Ascending aorta (tissue), 2 donors: ENCODE results near the gene MUC21. TPM values are rescaled to one million over a fixed set of nuclear protein-coding genes. Genes with fewer than 3 reads are reported as not detected.
A peak's percentile ranks its signal among the peaks of the same experiment; 100 is the strongest.
"Not testable (repeated sequence)": the region's sequence is repeated elsewhere in the genome, so short reads cannot be mapped to it uniquely, and the experiment has no call there.

Experiments used
- DNase-seq, 2 donors: peaks; one replicate each; pipeline ENCODE4 v3.0.0-alpha.2; 2019; ENCODE audit warnings: low spot score in 2 of 2
- H3K27ac ChIP-seq, 2 donors: fragments of 200-600 bp; sonication (generic); one replicate each; pipeline ENCODE4 v1.5.1; 2016 to 2017; ENCODE audit warnings: mild to moderate bottlenecking in 1 of 2
- H3K27me3 ChIP-seq: fragments of 200-600 bp; sonication (generic); one replicate; pipeline ENCODE4 v1.5.1; 2017
- H3K36me3 ChIP-seq, 2 donors: fragments of 200-600 bp; sonication (generic); one replicate each; pipeline ENCODE4 v1.5.1; 2016
- H3K4me1 ChIP-seq, 2 donors: fragments of 200-600 bp; sonication (generic); one replicate each; pipeline ENCODE4 v1.5.1; 2016 to 2017; ENCODE audit warnings: mild to moderate bottlenecking in 1 of 2
- H3K4me3 ChIP-seq, 2 donors: fragments of 200-600 bp; sonication (generic); one replicate each; pipeline ENCODE4 v1.5.1; 2016 to 2017; ENCODE audit warnings: mild to moderate bottlenecking in 1 of 2
- H3K9me3 ChIP-seq, 2 donors: fragments of 200-600 bp; sonication (generic); one replicate each; pipeline ENCODE4 v1.5.1; 2016
- intact Hi-C: fragments of 100-400 bp; cut with DNase I; formaldehyde crosslinking; loops from one replicate; pipeline ENCODE4 v1.15.1; 2023
- total RNA-seq: library from RNA; depleted of rRNA; stranded (reverse); fragments of >200 nt; gene quantifications from one replicate; pipeline ENCODE4 v1.1.0, GENCODE V29; 2016
- TF ChIP-seq, protein P1 (sequence below), 3 experiments: fragments of 200-600 bp in 2 of 3; fragments of 450-650 bp in 1 of 3; sonication (generic) in 2 of 3; IDR thresholded peaks; one replicate each; pipeline ENCODE4 v1.5.1; 2016 to 2019; ENCODE audit warnings: antibody characterized with exemption in 3 of 3, mild to moderate bottlenecking in 1 of 3, moderate library complexity in 1 of 3

MUC21 gene
- total RNA-seq, 1 donor from 2014 or later: not detected

DNA sequence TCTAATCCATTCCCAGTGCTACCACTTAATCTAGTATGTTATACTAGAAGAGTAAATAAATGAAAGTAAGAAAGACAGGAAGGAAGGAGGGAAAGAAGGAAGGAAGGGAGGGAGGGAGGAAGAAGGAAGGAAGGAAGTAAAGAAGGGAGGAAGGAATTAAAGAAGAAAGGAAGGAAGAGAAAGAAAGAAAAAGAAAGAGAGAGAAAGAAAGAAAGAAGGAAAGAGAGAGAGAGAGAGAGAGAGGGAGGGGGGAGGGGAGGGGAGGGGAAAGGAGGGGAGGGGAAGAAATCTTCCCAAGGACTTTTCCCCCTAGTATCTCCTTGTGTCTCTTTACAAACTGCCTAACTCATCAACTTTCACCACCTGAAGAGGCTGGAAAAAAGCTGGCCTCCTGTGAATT is 20.8 kb upstream of the MUC21 start:
- no peaks in the 10 kb centered on the region for H3K27me3 ChIP-seq
- H3K4me3 ChIP-seq: no peak overlapping the region
- TF ChIP-seq, protein P1, sequence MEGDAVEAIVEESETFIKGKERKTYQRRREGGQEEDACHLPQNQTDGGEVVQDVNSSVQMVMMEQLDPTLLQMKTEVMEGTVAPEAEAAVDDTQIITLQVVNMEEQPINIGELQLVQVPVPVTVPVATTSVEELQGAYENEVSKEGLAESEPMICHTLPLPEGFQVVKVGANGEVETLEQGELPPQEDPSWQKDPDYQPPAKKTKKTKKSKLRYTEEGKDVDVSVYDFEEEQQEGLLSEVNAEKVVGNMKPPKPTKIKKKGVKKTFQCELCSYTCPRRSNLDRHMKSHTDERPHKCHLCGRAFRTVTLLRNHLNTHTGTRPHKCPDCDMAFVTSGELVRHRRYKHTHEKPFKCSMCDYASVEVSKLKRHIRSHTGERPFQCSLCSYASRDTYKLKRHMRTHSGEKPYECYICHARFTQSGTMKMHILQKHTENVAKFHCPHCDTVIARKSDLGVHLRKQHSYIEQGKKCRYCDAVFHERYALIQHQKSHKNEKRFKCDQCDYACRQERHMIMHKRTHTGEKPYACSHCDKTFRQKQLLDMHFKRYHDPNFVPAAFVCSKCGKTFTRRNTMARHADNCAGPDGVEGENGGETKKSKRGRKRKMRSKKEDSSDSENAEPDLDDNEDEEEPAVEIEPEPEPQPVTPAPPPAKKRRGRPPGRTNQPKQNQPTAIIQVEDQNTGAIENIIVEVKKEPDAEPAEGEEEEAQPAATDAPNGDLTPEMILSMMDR (IDR thresholded peaks at IDR 0.05): no peak
- no peaks in the 10 kb centered on the region for H3K4me1 ChIP-seq
- no peaks in the 10 kb centered on the region for H3K36me3 ChIP-seq
- DNase-seq: no peak
- intact Hi-C loops: no loop called here
- no peak overlapping the region for H3K27ac ChIP-seq
- no peaks in the 10 kb centered on the region for H3K9me3 ChIP-seq

DNA sequence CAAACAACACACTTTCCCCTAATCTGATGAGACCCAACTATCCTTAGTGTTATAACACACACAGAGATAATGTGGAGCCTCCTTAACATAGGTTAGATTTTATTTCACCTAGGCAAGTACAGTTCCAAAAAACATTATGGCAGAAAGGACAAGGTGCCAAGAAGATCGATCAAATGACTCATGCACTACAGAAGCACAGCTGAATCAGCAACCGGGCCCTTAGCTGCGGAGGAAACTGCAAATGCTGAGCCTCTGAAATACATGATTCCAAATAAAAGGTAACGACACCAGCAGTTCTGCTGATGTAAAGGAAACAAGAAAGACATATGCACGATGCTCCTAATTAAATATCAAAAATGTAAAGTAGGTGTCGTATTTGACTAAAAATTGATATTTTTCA is 19.9 kb upstream of the MUC21 start:
- H3K9me3 ChIP-seq: no peaks in the 10 kb centered on the region
- no peak for DNase-seq
- no peaks in the 10 kb centered on the region for H3K27me3 ChIP-seq
- no peak overlapping the region for H3K27ac ChIP-seq
- H3K36me3 ChIP-seq: no peaks in the 10 kb centered on the region
- intact Hi-C loops: no loop called here
- TF ChIP-seq, protein P1 (IDR thresholded peaks at IDR 0.05): no peak
- no peaks in the 10 kb centered on the region for H3K4me1 ChIP-seq
- H3K4me3 ChIP-seq: no peak overlapping the region

DNA sequence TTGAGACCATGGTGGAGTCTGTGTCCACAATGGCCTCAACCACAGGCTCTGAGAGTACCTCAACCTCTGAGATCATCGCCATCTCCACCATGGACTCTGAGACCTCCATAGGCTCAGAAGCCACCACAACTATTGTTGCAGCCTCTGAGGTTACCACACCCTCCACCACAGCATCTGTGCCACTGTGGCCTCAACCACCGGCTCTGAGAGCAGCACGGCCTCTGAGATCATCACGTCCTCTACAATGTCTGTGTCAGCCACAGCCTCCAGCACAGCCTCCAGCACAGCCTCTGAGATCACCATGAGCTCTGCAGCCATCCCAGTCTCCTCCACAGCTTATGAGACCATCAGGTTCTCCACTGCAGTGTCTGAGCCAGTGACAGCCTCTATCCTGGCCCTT is 19.4 kb upstream of the MUC21 start:
- Histone ChIP-seq H3K9me3 (no peaks in the 10 kb centered on the region), H3K27me3 (no peaks in the 10 kb centered on the region), H3K4me3 (no peak overlapping the region), H3K27ac (no peak overlapping the region), H3K4me1 (no peaks in the 10 kb centered on the region), H3K36me3 (no peaks in the 10 kb centered on the region)
- TF ChIP-seq, protein P1 (IDR thresholded peaks at IDR 0.05): no peak
- no peak for DNase-seq
- intact Hi-C loops: no loop called here

DNA sequence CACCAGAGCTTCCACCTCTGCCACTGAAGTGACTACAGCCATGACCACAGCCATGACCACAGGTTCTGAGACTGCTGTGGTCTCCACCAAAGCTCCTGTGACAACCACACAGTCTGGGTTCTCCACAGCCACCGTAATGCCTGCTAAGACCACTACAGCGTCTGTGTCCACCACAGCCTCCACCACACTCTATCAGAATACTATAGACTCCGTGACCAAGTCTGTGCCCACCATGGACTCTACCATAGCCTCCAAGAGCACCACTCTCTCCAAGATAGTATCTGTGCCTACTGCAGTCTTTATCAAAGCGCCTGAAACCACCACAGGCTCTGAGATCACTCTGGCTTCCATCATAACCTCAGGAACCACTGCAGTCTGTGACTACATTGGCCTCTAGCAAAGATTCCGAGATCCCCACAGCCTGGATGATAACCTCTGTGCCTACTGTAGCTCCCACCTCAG is 18.3 kb upstream of the MUC21 start:
- H3K36me3 ChIP-seq: no peaks in the 10 kb centered on the region
- no peaks in the 10 kb centered on the region for H3K27me3 ChIP-seq
- no peaks in the 10 kb centered on the region for H3K9me3 ChIP-seq
- H3K4me3 ChIP-seq: no peak overlapping the region
- no peak for DNase-seq
- H3K4me1 ChIP-seq: no peaks in the 10 kb centered on the region
- no peak overlapping the region for H3K27ac ChIP-seq
- intact Hi-C loops: no loop called here
- TF ChIP-seq, protein P1 (IDR thresholded peaks at IDR 0.05): no peak

DNA sequence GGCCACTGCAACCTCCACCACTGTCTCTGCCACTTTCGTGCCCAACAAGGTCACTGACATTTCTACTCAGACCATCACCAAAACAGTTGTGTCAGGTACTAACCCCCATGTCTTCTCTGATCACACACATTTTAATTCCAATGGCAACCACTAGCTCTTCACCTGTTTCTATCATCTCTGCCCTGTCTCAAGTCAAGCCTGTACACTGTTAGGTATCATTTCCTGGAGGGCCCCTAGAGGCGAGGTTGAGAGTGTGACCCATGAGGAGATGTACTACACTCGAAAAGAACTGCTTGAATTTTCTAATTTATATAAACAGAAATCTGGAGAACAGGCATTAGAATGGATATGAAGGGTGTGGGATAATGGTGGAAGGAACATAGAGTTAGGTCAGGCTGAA is 17.4 kb upstream of the MUC21 start:
- H3K4me1 ChIP-seq: no peaks in the 10 kb centered on the region
- intact Hi-C loops: no loop called here
- TF ChIP-seq, protein P1 (IDR thresholded peaks at IDR 0.05): no peak
- no peak overlapping the region for H3K4me3 ChIP-seq
- H3K36me3 ChIP-seq: no peaks in the 10 kb centered on the region
- H3K27me3 ChIP-seq: no peaks in the 10 kb centered on the region
- H3K9me3 ChIP-seq: no peaks in the 10 kb centered on the region
- no peak overlapping the region for H3K27ac ChIP-seq
- no peak for DNase-seq

DNA sequence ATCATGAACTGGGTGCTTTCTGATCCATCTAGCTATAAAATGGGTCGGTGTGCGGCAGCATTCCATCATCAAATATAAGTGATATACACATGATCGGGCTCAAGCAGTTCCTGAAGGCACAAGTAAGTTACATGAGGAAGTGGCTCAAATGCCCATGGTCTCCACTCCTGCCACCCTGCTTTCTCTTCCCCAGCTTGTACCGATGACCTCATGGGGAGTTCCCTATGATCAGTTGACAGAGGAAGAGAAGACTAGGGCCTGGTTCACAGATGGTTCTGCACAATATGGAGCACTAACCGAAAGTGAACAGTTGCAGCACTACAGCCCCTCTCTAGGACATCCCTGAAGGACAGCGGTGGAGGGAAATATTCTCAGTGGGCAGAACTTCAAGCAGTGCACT is 14.3 kb upstream of the MUC21 start:
- H3K36me3 ChIP-seq, intact Hi-C loops, H3K27me3 ChIP-seq, H3K4me3 ChIP-seq, H3K9me3 ChIP-seq, H3K27ac ChIP-seq, H3K4me1 ChIP-seq: not testable (repeated sequence)
- peak in 1 of 2 donors; percentile 9 for DNase-seq
